Keratinocyte (primary cell): ENCODE data around the gene RAC2. TPM values are rescaled to one million over a fixed set of nuclear protein-coding genes. Genes with fewer than 3 reads are reported as not detected.

Experiments
- DNase-seq: peaks from one replicate; pipeline ENCODE4 v3.0.0-alpha.2; 2011; ENCODE audit warnings: low read depth, missing footprints, low spot score
- FAIRE-seq: peaks from 2 replicates; lab custom pipeline; 2011; peaks lifted over from hg19 to GRCh38; lab: Jason Lieb, UNC
- H2AFZ ChIP-seq: 2 replicates; pipeline ENCODE4 v1.6.0; 2012; ENCODE audit warnings: low read length, control low read depth, inconsistent platforms; ENCODE audit not compliant: control insufficient read depth
- H3K27ac ChIP-seq: 2 replicates; pipeline ENCODE4 v1.5.1; 2011; ENCODE audit warnings: low read length; ENCODE audit not compliant: control insufficient read depth, insufficient read depth
- H3K27me3 ChIP-seq: 3 replicates; pipeline ENCODE4 v1.6.0; 2011; ENCODE audit warnings: low read length; ENCODE audit not compliant: control insufficient read depth, insufficient read depth; ENCODE audit errors: extremely low read depth
- H3K36me3 ChIP-seq, 2 experiments: 2 replicates in 1 of 2; 3 replicates in 1 of 2; pipeline ENCODE4 v1.5.1; 2011; ENCODE audit warnings: low read length in 2 of 2, mild to moderate bottlenecking in 1 of 2; ENCODE audit not compliant: control insufficient read depth in 2 of 2, insufficient read depth in 2 of 2; ENCODE audit errors: extremely low read depth in 1 of 2
- H3K4me1 ChIP-seq: 3 replicates; pipeline ENCODE4 v1.5.1; 2011; ENCODE audit warnings: low read length; ENCODE audit not compliant: control insufficient read depth, insufficient read depth; ENCODE audit errors: extremely low read depth
- H3K4me2 ChIP-seq: 3 replicates; pipeline ENCODE4 v1.6.0; 2011; ENCODE audit warnings: low read depth, low read length; ENCODE audit not compliant: control insufficient read depth, insufficient read depth; ENCODE audit errors: extremely low read depth
- H3K4me3 ChIP-seq, 3 experiments: fragments of 200-600 bp in 1 of 3; sonication (generic) in 1 of 3; 2 replicates in 2 of 3; 3 replicates in 1 of 3; pipeline ENCODE4 v1.5.1; 2011 to 2016; ENCODE audit warnings: low read length in 3 of 3, mild to moderate bottlenecking in 3 of 3, control low read depth in 2 of 3, inconsistent platforms in 1 of 3, low read depth in 1 of 3, mixed read lengths in 1 of 3, mixed run types in 1 of 3, moderate library complexity in 1 of 3; ENCODE audit not compliant: control insufficient read depth in 2 of 3, insufficient read depth in 2 of 3; ENCODE audit errors: extremely low read depth in 1 of 3
- H3K79me2 ChIP-seq: 2 replicates; pipeline ENCODE4 v1.6.0; 2012; ENCODE audit warnings: low read length; ENCODE audit not compliant: control insufficient read depth, insufficient read depth
- H3K9ac ChIP-seq: 3 replicates; pipeline ENCODE4 v1.6.0; 2011; ENCODE audit warnings: low read length; ENCODE audit not compliant: control insufficient read depth, insufficient read depth; ENCODE audit errors: extremely low read depth
- H3K9me1 ChIP-seq: 3 replicates; pipeline ENCODE4 v1.6.0; 2011; ENCODE audit warnings: low read length; ENCODE audit not compliant: control insufficient read depth, insufficient read depth; ENCODE audit errors: extremely low read depth
- H3K9me3 ChIP-seq: 2 replicates; pipeline ENCODE4 v1.5.1; 2012; ENCODE audit warnings: low read depth, low read length; ENCODE audit not compliant: control insufficient read depth
- H4K20me1 ChIP-seq: 3 replicates; pipeline ENCODE4 v1.6.0; 2011; ENCODE audit warnings: low read length; ENCODE audit not compliant: control insufficient read depth, insufficient read depth; ENCODE audit errors: extremely low read depth
- EZH2 ChIP-seq: IDR thresholded peaks from one replicate; pipeline ENCODE4 v1.6.1; 2012; ENCODE audit warnings: inconsistent platforms, mild to moderate bottlenecking, low read length, moderate library complexity
- dilution Hi-C: fragments of 300-500 bp; cut with MboI; formaldehyde crosslinking; loops from one replicate; pipeline ENCODE4 v1.7.0; 2020; ENCODE audit warnings: low sequenced_read_pairs; ENCODE audit not compliant: extremely low pct_ligation_motif_present
- polyA plus RNA-seq, 5 experiments: library from polyadenylated mRNA; depleted of rRNA in 3 of 5; stranded (reverse) in 3 of 5; stranded (forward) in 1 of 5; unstranded in 1 of 5; fragments of >200 nt; gene quantifications; 1 replicate in 1 of 5; 2 replicates in 3 of 5; 3 replicates in 1 of 5; pipeline versions ENCODE4 v1.2.1 to v1.2.3, GENCODE V29; 2011 to 2012; ENCODE audit warnings: missing spikeins in 2 of 5, low read depth in 1 of 5, low replicate concordance in 1 of 5
- TF ChIP-seq, protein P1 (sequence below), 3 experiments: IDR thresholded peaks in 1 of 3; conservative IDR thresholded peaks in 1 of 3; optimal IDR thresholded peaks in 1 of 3; 2 replicates in 2 of 3; 3 replicates in 1 of 3; pipeline versions ENCODE3 to v1.5.1; 2011; ENCODE audit warnings: low read length in 3 of 3, mild to moderate bottlenecking in 3 of 3, moderate library complexity in 2 of 3, control low read depth in 1 of 3, inconsistent platforms in 1 of 3; ENCODE audit not compliant: insufficient read depth in 2 of 3; ENCODE audit errors: extremely low read depth in 1 of 3

RAC2 gene
- polyA plus RNA-seq, 1 donor (not counting 4 experiments of a cell fraction or from before 2014, with no cell fraction given): 78.6 TPM

GRCh38 chr22:37208401-37209139 lies 35.5 kb downstream of the RAC2 start:
- no peak for DNase-seq
- no peaks in the 10 kb centered on the region for H3K9me1 ChIP-seq
- H2AFZ ChIP-seq: no peak overlapping the region
- TF ChIP-seq, protein P1, sequence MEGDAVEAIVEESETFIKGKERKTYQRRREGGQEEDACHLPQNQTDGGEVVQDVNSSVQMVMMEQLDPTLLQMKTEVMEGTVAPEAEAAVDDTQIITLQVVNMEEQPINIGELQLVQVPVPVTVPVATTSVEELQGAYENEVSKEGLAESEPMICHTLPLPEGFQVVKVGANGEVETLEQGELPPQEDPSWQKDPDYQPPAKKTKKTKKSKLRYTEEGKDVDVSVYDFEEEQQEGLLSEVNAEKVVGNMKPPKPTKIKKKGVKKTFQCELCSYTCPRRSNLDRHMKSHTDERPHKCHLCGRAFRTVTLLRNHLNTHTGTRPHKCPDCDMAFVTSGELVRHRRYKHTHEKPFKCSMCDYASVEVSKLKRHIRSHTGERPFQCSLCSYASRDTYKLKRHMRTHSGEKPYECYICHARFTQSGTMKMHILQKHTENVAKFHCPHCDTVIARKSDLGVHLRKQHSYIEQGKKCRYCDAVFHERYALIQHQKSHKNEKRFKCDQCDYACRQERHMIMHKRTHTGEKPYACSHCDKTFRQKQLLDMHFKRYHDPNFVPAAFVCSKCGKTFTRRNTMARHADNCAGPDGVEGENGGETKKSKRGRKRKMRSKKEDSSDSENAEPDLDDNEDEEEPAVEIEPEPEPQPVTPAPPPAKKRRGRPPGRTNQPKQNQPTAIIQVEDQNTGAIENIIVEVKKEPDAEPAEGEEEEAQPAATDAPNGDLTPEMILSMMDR (optimal IDR thresholded peaks at IDR 0.05 in 1 of 3, IDR thresholded peaks at IDR 0.05 in 1 of 3, conservative IDR thresholded peaks at IDR 0.05 in 1 of 3; ENCODE audit: extremely low read depth in 1 of 3, insufficient read depth in 2 of 3, low read length in 3 of 3): no peak
- no peak for TF ChIP-seq EZH2
- no peaks in the 10 kb centered on the region for H4K20me1 ChIP-seq
- no peak overlapping the region for H3K4me3 ChIP-seq
- H3K27ac ChIP-seq: no peak overlapping the region
- dilution Hi-C loops: no loop called here
- no peaks in the 10 kb centered on the region for H3K9me3 ChIP-seq
- H3K36me3 ChIP-seq: no peaks in the 10 kb centered on the region
- H3K27me3 ChIP-seq: peaks cover 28% of the 10 kb centered on the region
- no peaks in the 10 kb centered on the region for H3K79me2 ChIP-seq
- FAIRE-seq: no peak
- H3K4me2 ChIP-seq: no peak overlapping the region
- no peaks in the 10 kb centered on the region for H3K4me1 ChIP-seq
- H3K9ac ChIP-seq: no peak overlapping the region

GRCh38 chr22:37207981-37208380 lies 36.1 kb downstream of the RAC2 start:
- Histone ChIP-seq H3K27ac (no peak overlapping the region), H3K4me3 (no peak overlapping the region), H3K4me1 (no peaks in the 10 kb centered on the region), H3K4me2 (no peak overlapping the region), H3K9me3 (no peaks in the 10 kb centered on the region), H2AFZ (no peak overlapping the region), H3K27me3 (peaks cover 28% of the 10 kb centered on the region), H4K20me1 (no peaks in the 10 kb centered on the region), H3K79me2 (no peaks in the 10 kb centered on the region), H3K36me3 (no peaks in the 10 kb centered on the region), H3K9ac (no peak overlapping the region), H3K9me1 (no peaks in the 10 kb centered on the region)
- TF ChIP-seq, protein P1 (optimal IDR thresholded peaks at IDR 0.05 in 1 of 3, IDR thresholded peaks at IDR 0.05 in 1 of 3, conservative IDR thresholded peaks at IDR 0.05 in 1 of 3; ENCODE audit: extremely low read depth in 1 of 3, insufficient read depth in 2 of 3, low read length in 3 of 3): no peak
- TF ChIP-seq EZH2: no peak
- FAIRE-seq: no peak
- no peak for DNase-seq
- dilution Hi-C loops: no loop called here
